IMR-90 (cell line): ENCODE results near the gene NMBR. TPM values are rescaled to one million over a fixed set of nuclear protein-coding genes. Genes with fewer than 3 reads are reported as not detected.

Experiments
- ATAC-seq: fragments of 200-7000 bp; cut with Tn5 transposase; 2 replicates; pipeline ENCODE4 v1.9.1; 2020; ENCODE audit warnings: low read depth, mild to moderate bottlenecking, moderate library complexity
- BruUV-seq: library from RNA; stranded (reverse); fragments of 400-500 nt; replicated peaks from 2 replicates; lab custom pipeline; 2021; lab: Mats Ljungman, UMichigan
- CTCF ChIA-PET: fragments of 300-600 bp; formaldehyde crosslinking; extraction: SDS; loops from one replicate; lab custom pipeline; 2021; ENCODE audit warnings: antibody characterized with exemption; lab: Yijun Ruan, JAX
- POLR2A ChIA-PET: fragments of 300-600 bp; sonication (Branson Sonifier 250); formaldehyde crosslinking; loops from one replicate; lab custom pipeline; 2022; ENCODE audit warnings: antibody characterized with exemption; ENCODE audit not compliant: unreplicated experiment; lab: Charles Lee
- DNase-seq: peaks from one replicate; pipeline ENCODE4 v3.0.0; 2013
- H2AFZ ChIP-seq: replicated peaks from 2 replicates; pipeline ENCODE3; 2013; ENCODE audit warnings: low read length, mild to moderate bottlenecking; ENCODE audit not compliant: poor library complexity
- H2AK5ac ChIP-seq: 2 replicates; pipeline ENCODE4 v1.6.1; 2013; ENCODE audit warnings: low read depth, low read length, inconsistent platforms
- H2AK9ac ChIP-seq: replicated peaks from 2 replicates; pipeline ENCODE3; 2013; ENCODE audit warnings: mild to moderate bottlenecking, low read depth, low read length, moderate library complexity; ENCODE audit not compliant: poor library complexity
- H2BK120ac ChIP-seq: 2 replicates; pipeline ENCODE4 v1.6.1; 2013; ENCODE audit warnings: low read depth, low read length, inconsistent platforms
- H2BK15ac ChIP-seq: 3 replicates; pipeline ENCODE4 v1.6.1; 2013; ENCODE audit warnings: low read depth, low read length, inconsistent platforms
- H2BK20ac ChIP-seq: 2 replicates; pipeline ENCODE4 v1.6.1; 2013; ENCODE audit warnings: low read depth, mild to moderate bottlenecking, inconsistent platforms, low read length, moderate library complexity
- H2BK5ac ChIP-seq: 2 replicates; pipeline ENCODE4 v1.6.1; 2013; ENCODE audit warnings: mild to moderate bottlenecking, low read depth, low read length, inconsistent platforms; ENCODE audit not compliant: poor library complexity, severe bottlenecking
- H3K14ac ChIP-seq: replicated peaks from 2 replicates; pipeline ENCODE4 v1.6.1; 2013; ENCODE audit warnings: low read depth, low read length, inconsistent platforms
- H3K18ac ChIP-seq: 2 replicates; pipeline ENCODE4 v1.6.1; 2013; ENCODE audit warnings: low read depth, low read length, control low read depth
- H3K23ac ChIP-seq: 2 replicates; pipeline ENCODE4 v1.6.1; 2013; ENCODE audit warnings: low read depth, low read length, inconsistent platforms
- H3K27ac ChIP-seq: 2 replicates; pipeline ENCODE4 v1.5.1; 2013; ENCODE audit warnings: mild to moderate bottlenecking, control low read depth, low read length; ENCODE audit not compliant: insufficient read depth
- H3K27me3 ChIP-seq: 2 replicates; pipeline ENCODE4 v1.6.1; 2013; ENCODE audit warnings: low read length; ENCODE audit not compliant: control insufficient read depth, insufficient read depth
- H3K36me3 ChIP-seq: 2 replicates; pipeline ENCODE4 v1.6.1; 2013; ENCODE audit warnings: low read length, mixed read lengths; ENCODE audit not compliant: control insufficient read depth, insufficient read depth
- H3K4ac ChIP-seq: 2 replicates; pipeline ENCODE4 v1.6.1; 2013; ENCODE audit warnings: low read depth, low read length, inconsistent platforms
- H3K4me1 ChIP-seq: 2 replicates; pipeline ENCODE4 v1.6.1; 2013; ENCODE audit warnings: low read length, mixed read lengths; ENCODE audit not compliant: control insufficient read depth, insufficient read depth
- H3K4me2 ChIP-seq: 2 replicates; pipeline ENCODE4 v1.6.1; 2013; ENCODE audit warnings: low read depth, mild to moderate bottlenecking, control low read depth, low read length, moderate library complexity
- H3K4me3 ChIP-seq: 2 replicates; pipeline ENCODE4 v1.5.1; 2013; ENCODE audit warnings: low read depth, mild to moderate bottlenecking, control low read depth, low read length, moderate library complexity; ENCODE audit not compliant: insufficient read depth
- H3K56ac ChIP-seq: 2 replicates; pipeline ENCODE4 v1.6.1; 2013; ENCODE audit warnings: low read length, inconsistent platforms; ENCODE audit not compliant: insufficient read depth; ENCODE audit errors: extremely low read depth
- H3K79me1 ChIP-seq, 2 experiments: 2 replicates each; pipeline ENCODE4 v1.6.1; 2013; ENCODE audit warnings: low read length in 2 of 2, inconsistent platforms in 1 of 2, low read depth in 1 of 2
- H3K9ac ChIP-seq: 2 replicates; pipeline ENCODE4 v1.6.1; 2013; ENCODE audit warnings: low read depth, low read length, control low read depth
- H3K9me1 ChIP-seq: 2 replicates; pipeline ENCODE4 v1.6.1; 2013; ENCODE audit warnings: low read length, inconsistent platforms; ENCODE audit not compliant: insufficient read depth
- H3K9me3 ChIP-seq: 2 replicates; pipeline ENCODE4 v1.6.1; 2013; ENCODE audit warnings: low read length; ENCODE audit not compliant: control insufficient read depth, insufficient read depth
- H4K20me1 ChIP-seq: 2 replicates; pipeline ENCODE4 v1.6.1; 2013; ENCODE audit warnings: low read length, inconsistent platforms; ENCODE audit not compliant: insufficient read depth
- H4K5ac ChIP-seq: 2 replicates; pipeline ENCODE4 v1.6.1; 2013; ENCODE audit warnings: mild to moderate bottlenecking, low read depth, low read length, control low read depth
- H4K8ac ChIP-seq, 2 experiments: 2 replicates each; pipeline ENCODE4 v1.6.1; 2013; ENCODE audit warnings: low read depth in 2 of 2, low read length in 2 of 2, control low read depth in 1 of 2, inconsistent platforms in 1 of 2
- H4K91ac ChIP-seq: 2 replicates; pipeline ENCODE4 v1.6.1; 2013; ENCODE audit warnings: low read depth, low read length, inconsistent platforms; ENCODE audit not compliant: insufficient read depth
- BHLHE40 ChIP-seq: fragments of 150-350 bp; IDR thresholded peaks from 2 replicates; pipeline ENCODE4 v1.6.1; 2016; ENCODE audit warnings: mild to moderate bottlenecking, low read depth, low read length
- CEBPB ChIP-seq: IDR thresholded peaks from 2 replicates; pipeline ENCODE4 v1.6.1; 2012; ENCODE audit warnings: low read depth, low read length, improper control_type of control experiment
- CHD1 ChIP-seq: IDR thresholded peaks from 2 replicates; pipeline ENCODE4 v1.6.1; 2012; ENCODE audit warnings: low read depth, low read length, improper control_type of control experiment
- FOS ChIP-seq: fragments of 150-350 bp; IDR thresholded peaks from 2 replicates; pipeline ENCODE4 v1.6.1; 2016; ENCODE audit warnings: low read depth, low read length
- MAFK ChIP-seq: IDR thresholded peaks from 2 replicates; pipeline ENCODE4 v1.6.1; 2012; ENCODE audit warnings: low read depth, low read length, improper control_type of control experiment
- MAZ ChIP-seq: IDR thresholded peaks from 2 replicates; pipeline ENCODE4 v1.6.1; 2012; ENCODE audit warnings: low read depth, mild to moderate bottlenecking, low read length, improper control_type of control experiment, moderate library complexity, borderline replicate concordance
- MXI1 ChIP-seq: IDR thresholded peaks from 2 replicates; pipeline ENCODE4 v1.6.1; 2012; ENCODE audit warnings: low read depth, mild to moderate bottlenecking, low read length, moderate library complexity, borderline replicate concordance
- NFE2L2 ChIP-seq: fragments of 150-350 bp; IDR thresholded peaks from 2 replicates; pipeline ENCODE4 v1.6.1; 2016; ENCODE audit warnings: low read depth, mild to moderate bottlenecking, low read length
- POLR2A ChIP-seq: IDR thresholded peaks from 2 replicates; pipeline ENCODE4 v1.6.1; 2012; ENCODE audit warnings: mild to moderate bottlenecking, low read depth, low read length
- RAD21 ChIP-seq: IDR thresholded peaks from 2 replicates; pipeline ENCODE4 v1.6.1; 2012; ENCODE audit warnings: low read length, improper control_type of control experiment
- RCOR1 ChIP-seq: IDR thresholded peaks from 2 replicates; pipeline ENCODE4 v1.6.1; 2012; ENCODE audit warnings: mild to moderate bottlenecking, low read length, improper control_type of control experiment; ENCODE audit not compliant: insufficient replicate concordance
- RFX5 ChIP-seq: IDR thresholded peaks from 2 replicates; pipeline ENCODE4 v1.8.0; 2012; ENCODE audit warnings: low read depth, mild to moderate bottlenecking, low read length, moderate library complexity
- SMC3 ChIP-seq: fragments of 150-350 bp; IDR thresholded peaks from 2 replicates; pipeline ENCODE4 v1.6.1; 2016; ENCODE audit warnings: low read depth, mild to moderate bottlenecking, antibody characterized with exemption, low read length, moderate library complexity
- USF2 ChIP-seq: fragments of 150-350 bp; IDR thresholded peaks from 2 replicates; pipeline ENCODE4 v1.6.1; 2017; ENCODE audit warnings: mild to moderate bottlenecking, antibody characterized with exemption, low read length, low read depth
- WGBS, 2 experiments: methylation state at CpG; one replicate each; pipeline versions ENCODE4 v1.1.5 to v1.1.7; 2013; ENCODE audit warnings: missing lambda C conversion rate in 2 of 2; ENCODE audit not compliant: insufficient read length in 1 of 2; ENCODE audit errors: extremely low coverage in 2 of 2; 5-methylcytosine and 5-hydroxymethylcytosine counted together
- dilution Hi-C: fragments of 300-500 bp; cut with HindIII; formaldehyde crosslinking; loops from one replicate; pipeline ENCODE4 v1.14.3; 2018; ENCODE audit warnings: low sequenced_read_pairs; ENCODE audit not compliant: unreplicated experiment
- in situ Hi-C: fragments of 300-500 bp; cut with MboI; formaldehyde crosslinking; loops from 3 replicates; pipeline ENCODE4 v1.14.3; 2019; ENCODE audit warnings: low sequenced_read_pairs, inconsistent platforms, mixed read lengths
- intact Hi-C: fragments of 100-400 bp; cut with micrococcal nuclease; formaldehyde crosslinking; loops from 2 replicates; pipeline ENCODE4 v1.10.0; 2022
- polyA plus RNA-seq, 3 experiments: library from polyadenylated mRNA; depleted of rRNA; stranded (reverse); fragments of >200 nt; gene quantifications; 2 replicates each; pipeline ENCODE4 v1.2.3, GENCODE V29; 2012; ENCODE audit warnings: low replicate concordance in 1 of 3
- total RNA-seq: library from RNA; depleted of rRNA; stranded (reverse); fragments of >200 nt; gene quantifications from 2 replicates; pipeline ENCODE4 v1.2.3, GENCODE V29; 2012
- TF ChIP-seq, protein P1 (sequence below): fragments of 150-350 bp; IDR thresholded peaks from 2 replicates; pipeline ENCODE4 v1.6.1; 2016; ENCODE audit warnings: low read depth, mild to moderate bottlenecking, low read length, moderate library complexity, borderline replicate concordance
- TF ChIP-seq, protein P2 (sequence below): conservative IDR thresholded peaks from 2 replicates; pipeline ENCODE4 v1.5.1; 2012; ENCODE audit warnings: mild to moderate bottlenecking, low read depth, low read length, improper control_type of control experiment

Gene NMBR
- total and polyA plus RNA-seq, 2 of the 4 experiments (the other 2 are of a cell fraction) = not detected

- H3K4me3 ChIP-seq = no peak overlapping the region
- no peaks in the 10 kb centered on the region for H4K20me1 ChIP-seq
- POLR2A ChIA-PET = no interaction called here
- DNase-seq (no peak), ATAC-seq (no peak)
- no peak overlapping the region for H2AK5ac ChIP-seq
- no peak overlapping the region for H2BK20ac ChIP-seq
- no peaks in the 10 kb centered on the region for H3K27me3 ChIP-seq
- no peak overlapping the region for H4K8ac ChIP-seq
- H3K79me1 ChIP-seq = peaks cover 7 to 12% of the 10 kb centered on the region in 2 experiments; a peak in 2 of 4 replicates
- H3K9me3 ChIP-seq = no peaks in the 10 kb centered on the region
- no peak overlapping the region for H3K18ac ChIP-seq
- H3K14ac ChIP-seq = no peak overlapping the region
- no peak overlapping the region for H2BK15ac ChIP-seq
- H2BK120ac ChIP-seq = no peak overlapping the region
- no peak overlapping the region for H4K91ac ChIP-seq
- dilution Hi-C loops (no loop called here), intact Hi-C loops (no loop called here), in situ Hi-C loops (no loop called here)
- H3K23ac ChIP-seq = no peak overlapping the region
- H3K9me1 ChIP-seq = no peaks in the 10 kb centered on the region
- no peak overlapping the region for H3K56ac ChIP-seq
- WGBS, 2 experiments = no CpG with 5 or more reads among the region's 1 CpG
- no peak overlapping the region for H3K9ac ChIP-seq
- H3K27ac ChIP-seq = no peak overlapping the region
- no peak overlapping the region for H3K4ac ChIP-seq
- no peak overlapping the region for H4K5ac ChIP-seq
- peaks cover under 1% of the 10 kb centered on the region; the same call in 1 of the 2 replicates for H3K4me1 ChIP-seq
- CTCF ChIA-PET = no interaction called here
- H3K4me2 ChIP-seq = no peak overlapping the region
- no TSS peak for BruUV-seq
- no peak overlapping the region for H2BK5ac ChIP-seq
- no peak overlapping the region for H2AFZ ChIP-seq
- peaks cover 3% of the 10 kb centered on the region; the same call in 1 of the 2 replicates for H3K36me3 ChIP-seq
- TF ChIP-seq BHLHE40 (no peak), SMC3 (no peak), MAFK (no peak), CEBPB (no peak), RCOR1 (no peak), RFX5 (no peak), MAZ (no peak), POLR2A (no peak), FOS (no peak), CHD1 (no peak), MXI1 (no peak), NFE2L2 (no peak), USF2 (no peak), RAD21 (no peak)
- TF ChIP-seq, protein P1, sequence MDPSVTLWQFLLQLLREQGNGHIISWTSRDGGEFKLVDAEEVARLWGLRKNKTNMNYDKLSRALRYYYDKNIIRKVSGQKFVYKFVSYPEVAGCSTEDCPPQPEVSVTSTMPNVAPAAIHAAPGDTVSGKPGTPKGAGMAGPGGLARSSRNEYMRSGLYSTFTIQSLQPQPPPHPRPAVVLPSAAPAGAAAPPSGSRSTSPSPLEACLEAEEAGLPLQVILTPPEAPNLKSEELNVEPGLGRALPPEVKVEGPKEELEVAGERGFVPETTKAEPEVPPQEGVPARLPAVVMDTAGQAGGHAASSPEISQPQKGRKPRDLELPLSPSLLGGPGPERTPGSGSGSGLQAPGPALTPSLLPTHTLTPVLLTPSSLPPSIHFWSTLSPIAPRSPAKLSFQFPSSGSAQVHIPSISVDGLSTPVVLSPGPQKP = no peak
- TF ChIP-seq, protein P2, sequence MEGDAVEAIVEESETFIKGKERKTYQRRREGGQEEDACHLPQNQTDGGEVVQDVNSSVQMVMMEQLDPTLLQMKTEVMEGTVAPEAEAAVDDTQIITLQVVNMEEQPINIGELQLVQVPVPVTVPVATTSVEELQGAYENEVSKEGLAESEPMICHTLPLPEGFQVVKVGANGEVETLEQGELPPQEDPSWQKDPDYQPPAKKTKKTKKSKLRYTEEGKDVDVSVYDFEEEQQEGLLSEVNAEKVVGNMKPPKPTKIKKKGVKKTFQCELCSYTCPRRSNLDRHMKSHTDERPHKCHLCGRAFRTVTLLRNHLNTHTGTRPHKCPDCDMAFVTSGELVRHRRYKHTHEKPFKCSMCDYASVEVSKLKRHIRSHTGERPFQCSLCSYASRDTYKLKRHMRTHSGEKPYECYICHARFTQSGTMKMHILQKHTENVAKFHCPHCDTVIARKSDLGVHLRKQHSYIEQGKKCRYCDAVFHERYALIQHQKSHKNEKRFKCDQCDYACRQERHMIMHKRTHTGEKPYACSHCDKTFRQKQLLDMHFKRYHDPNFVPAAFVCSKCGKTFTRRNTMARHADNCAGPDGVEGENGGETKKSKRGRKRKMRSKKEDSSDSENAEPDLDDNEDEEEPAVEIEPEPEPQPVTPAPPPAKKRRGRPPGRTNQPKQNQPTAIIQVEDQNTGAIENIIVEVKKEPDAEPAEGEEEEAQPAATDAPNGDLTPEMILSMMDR = no peak
- H2AK9ac ChIP-seq = no peak overlapping the region
These were observed 36.4 kb upstream of the NMBR start for GRCh38 chr6:142183351-142183750.
